ENCODE measurements around the gene PCBP3.
A peak's percentile ranks its signal among the peaks of the same experiment; 100 is the strongest.

PCBP3 gene

DNA sequence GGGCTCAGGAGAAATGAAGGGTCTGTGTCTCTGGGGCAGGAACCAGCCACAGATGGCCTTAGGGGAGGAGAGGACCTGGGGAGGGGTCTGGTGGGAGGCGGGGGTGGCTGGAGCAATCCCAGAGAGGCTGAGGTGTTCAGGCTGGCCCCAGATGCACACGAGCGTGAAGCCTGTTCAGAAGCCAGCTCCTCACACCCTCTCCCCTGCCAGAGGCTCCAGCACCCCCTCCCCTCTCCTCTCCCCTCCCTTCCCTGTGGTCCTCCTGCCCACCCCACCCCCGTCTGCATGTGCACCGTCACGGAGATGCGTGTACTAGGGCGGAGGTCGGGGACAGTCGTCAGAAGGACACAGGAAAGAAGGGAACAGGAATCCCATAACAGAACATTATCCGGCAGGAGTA lies 223.0 kb downstream of the PCBP3 start:
- TF ChIP-seq, protein P1, sequence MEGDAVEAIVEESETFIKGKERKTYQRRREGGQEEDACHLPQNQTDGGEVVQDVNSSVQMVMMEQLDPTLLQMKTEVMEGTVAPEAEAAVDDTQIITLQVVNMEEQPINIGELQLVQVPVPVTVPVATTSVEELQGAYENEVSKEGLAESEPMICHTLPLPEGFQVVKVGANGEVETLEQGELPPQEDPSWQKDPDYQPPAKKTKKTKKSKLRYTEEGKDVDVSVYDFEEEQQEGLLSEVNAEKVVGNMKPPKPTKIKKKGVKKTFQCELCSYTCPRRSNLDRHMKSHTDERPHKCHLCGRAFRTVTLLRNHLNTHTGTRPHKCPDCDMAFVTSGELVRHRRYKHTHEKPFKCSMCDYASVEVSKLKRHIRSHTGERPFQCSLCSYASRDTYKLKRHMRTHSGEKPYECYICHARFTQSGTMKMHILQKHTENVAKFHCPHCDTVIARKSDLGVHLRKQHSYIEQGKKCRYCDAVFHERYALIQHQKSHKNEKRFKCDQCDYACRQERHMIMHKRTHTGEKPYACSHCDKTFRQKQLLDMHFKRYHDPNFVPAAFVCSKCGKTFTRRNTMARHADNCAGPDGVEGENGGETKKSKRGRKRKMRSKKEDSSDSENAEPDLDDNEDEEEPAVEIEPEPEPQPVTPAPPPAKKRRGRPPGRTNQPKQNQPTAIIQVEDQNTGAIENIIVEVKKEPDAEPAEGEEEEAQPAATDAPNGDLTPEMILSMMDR (IDR thresholded peaks at IDR 0.05) = no peak
- DNase-seq (ENCODE audit: low spot score) = no peak
- no peak overlapping the region for H3K4me3 ChIP-seq
- no peak overlapping the region for H3K27ac ChIP-seq

DNA sequence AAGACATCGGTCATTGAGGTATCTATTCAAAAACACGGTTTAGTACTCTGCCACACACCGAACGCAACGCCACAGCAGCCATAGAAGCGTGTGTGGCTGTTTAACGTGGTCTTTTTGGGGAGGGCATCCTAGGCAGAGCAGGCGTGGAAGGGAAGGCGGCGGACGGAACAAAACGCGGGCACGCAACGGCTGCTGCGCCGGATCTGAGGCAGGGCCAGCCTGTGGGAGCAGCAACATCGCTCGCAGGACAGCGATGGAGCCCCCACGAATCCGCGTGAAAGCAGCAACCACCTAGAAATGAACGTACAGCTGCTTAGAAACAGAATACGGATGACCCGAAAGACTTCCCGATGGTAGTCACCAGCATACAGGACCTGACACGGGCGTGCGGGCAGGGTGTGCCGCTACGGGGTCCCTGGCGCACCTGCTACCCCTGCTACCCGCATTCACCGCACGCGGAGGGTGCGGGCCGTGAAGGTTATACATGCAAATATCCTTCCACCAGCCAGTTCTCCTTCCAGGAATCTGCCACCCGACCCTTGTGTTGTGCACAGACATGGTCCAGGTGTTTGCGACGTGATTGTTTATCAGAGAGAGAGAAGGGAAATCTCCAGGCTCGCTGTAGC lies 223.6 kb downstream of the PCBP3 start:
- DNase-seq (ENCODE audit: low spot score) = no peak
- TF ChIP-seq, protein P1 (IDR thresholded peaks at IDR 0.05) = no peak
- Histone ChIP-seq H3K27ac (no peak overlapping the region), H3K4me3 (no peak overlapping the region)

DNA sequence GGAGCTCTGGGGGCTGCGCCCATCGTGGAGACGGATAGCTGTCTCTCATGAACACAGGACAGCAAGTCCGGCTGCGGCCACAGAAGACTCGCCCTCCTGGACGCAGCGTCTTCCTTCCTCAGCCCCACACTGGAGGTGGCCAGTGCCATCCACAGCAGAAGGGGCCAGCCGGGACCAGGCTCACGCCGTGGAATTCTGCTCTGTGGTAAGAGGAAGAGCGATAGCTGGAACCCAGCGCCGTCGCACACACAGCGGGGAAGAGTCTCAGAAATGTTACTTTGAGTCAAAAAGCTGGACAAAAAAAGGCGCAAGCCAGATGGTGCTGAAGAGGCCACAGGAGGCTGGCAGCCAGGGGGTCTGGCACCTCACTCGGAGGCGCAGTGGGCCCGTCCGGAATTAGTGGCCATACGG lies 224.2 kb downstream of the PCBP3 start:
- H3K27ac ChIP-seq = no peak overlapping the region
- TF ChIP-seq, protein P1 (IDR thresholded peaks at IDR 0.05) = no peak
- DNase-seq (ENCODE audit: low spot score) = peak; percentile 38
- H3K4me3 ChIP-seq = no peak overlapping the region

DNA sequence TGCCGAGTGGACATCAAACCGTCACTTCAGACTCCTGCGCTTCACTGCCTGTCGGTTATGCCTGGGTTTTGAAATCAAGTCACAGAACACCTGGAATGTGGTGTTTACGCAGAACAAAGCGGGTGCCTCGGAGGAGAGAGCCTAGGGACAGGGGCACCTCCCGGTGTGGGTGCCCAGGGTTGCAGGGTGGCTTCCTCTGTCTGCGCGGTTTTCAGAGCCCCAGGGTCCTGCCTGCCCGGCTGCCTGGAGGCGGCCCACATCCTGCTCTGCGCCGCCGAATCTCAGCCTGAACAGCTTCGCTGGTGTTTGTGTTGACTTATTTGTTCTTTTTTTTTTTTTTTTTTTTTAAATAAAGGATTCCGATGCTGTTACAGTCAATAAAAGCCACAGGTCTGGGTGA lies 224.6 kb downstream of the PCBP3 start:
- TF ChIP-seq, protein P1 (IDR thresholded peaks at IDR 0.05) = no peak
- no peak for DNase-seq (ENCODE audit: low spot score)
- H3K27ac ChIP-seq = no peak overlapping the region
- H3K4me3 ChIP-seq = no peak overlapping the region

DNA sequence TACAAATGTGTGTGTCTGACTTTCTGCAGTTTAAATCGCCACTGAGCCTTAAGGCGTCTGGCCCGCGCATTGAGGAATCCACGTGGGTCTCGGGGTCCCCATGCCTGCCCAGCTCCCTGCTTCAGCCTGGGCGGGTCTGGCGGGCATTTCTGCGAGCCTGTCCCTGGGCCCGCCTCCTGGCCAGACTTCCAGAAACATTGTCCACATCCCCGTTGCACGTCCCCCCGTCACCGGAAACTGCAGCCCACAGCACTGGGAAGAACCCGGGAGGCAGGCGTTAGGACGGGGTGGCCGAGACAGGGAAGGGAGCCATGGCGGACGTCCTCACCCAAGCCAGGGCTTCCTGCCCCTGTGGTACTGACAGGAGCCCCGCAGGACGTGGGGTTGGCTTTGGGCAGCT lies 225.0 kb downstream of the PCBP3 start:
- TF ChIP-seq, protein P1 (IDR thresholded peaks at IDR 0.05) = no peak
- H3K27ac ChIP-seq = no peak overlapping the region
- no peak for DNase-seq (ENCODE audit: low spot score)
- H3K4me3 ChIP-seq = no peak overlapping the region

DNA sequence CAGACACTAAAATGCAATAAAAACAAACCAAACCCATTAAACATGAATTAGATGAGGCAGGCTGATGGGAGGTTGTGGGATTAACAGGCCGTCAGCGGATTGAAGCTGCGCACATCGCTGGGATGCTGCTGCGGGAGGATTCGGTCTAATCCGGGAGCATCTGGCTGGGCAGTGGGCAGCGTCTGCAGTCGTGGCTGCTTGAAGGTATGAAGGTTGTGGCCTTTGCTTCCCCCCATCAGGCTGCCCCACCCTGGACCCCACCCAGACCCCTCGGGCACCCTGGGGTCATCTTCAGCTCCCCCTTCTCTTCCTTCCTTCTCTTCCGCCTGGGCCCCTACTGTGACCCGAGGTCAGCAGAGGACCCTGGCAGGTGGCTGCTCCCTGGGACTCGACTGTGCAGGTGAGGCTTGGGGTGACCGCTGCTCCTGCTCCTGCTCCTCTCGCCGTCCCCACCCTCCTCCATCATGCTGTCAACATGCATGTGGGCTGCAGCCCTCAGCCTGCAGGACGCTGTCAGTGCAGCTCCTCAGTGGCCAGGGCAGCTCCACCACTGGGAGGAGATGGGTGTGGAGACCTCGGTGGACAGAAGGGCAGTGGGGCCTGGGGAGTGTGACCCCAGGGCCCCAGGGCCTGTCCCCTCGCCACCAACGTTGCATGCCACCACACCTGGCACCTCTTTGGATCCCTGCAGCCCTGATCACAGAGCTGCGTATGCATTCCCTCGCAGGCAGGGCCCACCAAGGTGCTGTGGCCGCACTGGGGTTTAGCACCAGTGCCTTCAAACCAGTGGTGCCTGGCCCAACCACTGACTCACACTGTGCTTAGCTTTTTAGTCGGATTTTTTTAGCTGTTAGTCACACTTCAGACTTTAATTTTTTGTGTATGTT lies 225.8 kb downstream of the PCBP3 start:
- Histone ChIP-seq H3K27ac (no peak overlapping the region), H3K4me3 (no peak overlapping the region)
- TF ChIP-seq, protein P1 (IDR thresholded peaks at IDR 0.05) = no peak
- no peak for DNase-seq (ENCODE audit: low spot score)

DNA sequence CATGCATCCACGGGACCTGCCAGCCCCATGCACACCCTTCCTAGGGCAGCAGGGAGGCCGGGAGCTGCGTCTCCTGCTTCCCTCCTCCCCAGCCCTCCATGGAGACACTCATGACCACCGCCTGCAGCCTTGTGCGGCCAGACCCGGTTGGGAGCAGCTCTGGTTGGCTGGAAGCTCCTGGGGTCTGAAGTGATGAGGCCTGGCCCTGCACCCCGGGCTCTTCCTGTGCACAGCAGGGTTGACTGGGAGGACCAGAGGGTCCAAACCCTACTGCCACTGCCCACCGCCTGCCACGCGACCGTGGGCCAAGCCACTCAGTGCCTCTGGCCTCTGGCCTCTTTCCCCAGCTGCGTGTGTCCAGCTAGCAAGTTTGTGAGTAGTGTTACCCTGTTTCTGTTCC lies 226.9 kb downstream of the PCBP3 start:
- Histone ChIP-seq H3K4me3 (no peak overlapping the region), H3K27ac (no peak overlapping the region)
- TF ChIP-seq, protein P1 (IDR thresholded peaks at IDR 0.05) = no peak
- DNase-seq (ENCODE audit: low spot score) = no peak
